AG09309 (cell line): ENCODE results near the gene NECAP2.
"Not testable (repeated sequence)": the region's sequence is repeated elsewhere in the genome, so short reads cannot be mapped to it uniquely, and the experiment has no call there.

ENCODE experiments used
- DNase-seq: peaks from one replicate; pipeline ENCODE4 v3.0.0-alpha.2; 2010; ENCODE audit warnings: low read depth
- H3K4me3 ChIP-seq: 2 replicates; pipeline ENCODE4 v1.5.1; 2011; ENCODE audit warnings: mild to moderate bottlenecking, low read depth, low read length, moderate library complexity; ENCODE audit not compliant: control insufficient read depth
- TF ChIP-seq, protein P1 (sequence below): IDR thresholded peaks from 2 replicates; pipeline ENCODE4 v1.5.1; 2011; ENCODE audit warnings: mild to moderate bottlenecking, low read depth, low read length, inconsistent platforms; ENCODE audit not compliant: insufficient read depth, control insufficient read depth; ENCODE audit errors: missing control alignments

NECAP2 gene

DNA sequence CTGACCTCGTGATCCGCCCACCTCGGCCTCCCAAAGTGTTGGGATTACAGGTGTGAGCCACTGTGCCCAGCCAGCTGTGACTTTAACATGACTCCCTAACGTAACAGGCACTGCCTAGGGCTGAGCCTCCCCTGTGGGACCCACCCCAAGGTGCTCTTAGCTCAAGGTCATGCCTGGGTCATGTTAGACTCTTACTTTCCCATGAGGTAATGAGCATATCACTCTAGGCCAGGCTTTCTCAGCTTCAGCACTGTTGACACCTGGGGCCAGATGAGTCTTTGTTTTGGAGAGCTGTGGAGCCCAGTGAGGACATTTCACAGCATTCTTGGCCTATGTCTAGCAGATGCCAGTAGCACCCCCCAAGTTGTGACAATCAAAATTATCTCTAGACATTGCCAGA lies 4.5 kb downstream of the NECAP2 start:
- TF ChIP-seq, protein P1, sequence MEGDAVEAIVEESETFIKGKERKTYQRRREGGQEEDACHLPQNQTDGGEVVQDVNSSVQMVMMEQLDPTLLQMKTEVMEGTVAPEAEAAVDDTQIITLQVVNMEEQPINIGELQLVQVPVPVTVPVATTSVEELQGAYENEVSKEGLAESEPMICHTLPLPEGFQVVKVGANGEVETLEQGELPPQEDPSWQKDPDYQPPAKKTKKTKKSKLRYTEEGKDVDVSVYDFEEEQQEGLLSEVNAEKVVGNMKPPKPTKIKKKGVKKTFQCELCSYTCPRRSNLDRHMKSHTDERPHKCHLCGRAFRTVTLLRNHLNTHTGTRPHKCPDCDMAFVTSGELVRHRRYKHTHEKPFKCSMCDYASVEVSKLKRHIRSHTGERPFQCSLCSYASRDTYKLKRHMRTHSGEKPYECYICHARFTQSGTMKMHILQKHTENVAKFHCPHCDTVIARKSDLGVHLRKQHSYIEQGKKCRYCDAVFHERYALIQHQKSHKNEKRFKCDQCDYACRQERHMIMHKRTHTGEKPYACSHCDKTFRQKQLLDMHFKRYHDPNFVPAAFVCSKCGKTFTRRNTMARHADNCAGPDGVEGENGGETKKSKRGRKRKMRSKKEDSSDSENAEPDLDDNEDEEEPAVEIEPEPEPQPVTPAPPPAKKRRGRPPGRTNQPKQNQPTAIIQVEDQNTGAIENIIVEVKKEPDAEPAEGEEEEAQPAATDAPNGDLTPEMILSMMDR: no peak
- no peak for DNase-seq
- no peak overlapping the region for H3K4me3 ChIP-seq

DNA sequence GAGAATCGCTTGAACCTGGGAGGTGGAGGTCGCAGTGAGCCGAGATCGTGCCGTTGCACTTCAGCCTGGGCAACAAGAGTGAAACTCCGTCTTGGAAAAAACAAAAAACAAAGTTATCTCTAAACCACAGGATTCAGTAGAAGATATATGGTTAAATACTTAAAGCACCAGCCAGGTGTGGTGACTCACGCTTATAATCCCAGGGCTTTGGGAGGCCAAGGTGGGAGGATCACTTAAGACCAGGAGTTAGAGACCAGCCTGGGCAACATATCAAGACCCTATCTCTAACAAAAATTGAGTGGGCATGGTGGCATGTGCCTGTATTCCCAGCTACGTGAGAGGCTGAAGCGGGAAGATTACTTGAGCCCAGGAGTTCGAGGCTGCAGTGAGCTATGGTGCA lies 5.6 kb downstream of the NECAP2 start:
- TF ChIP-seq, protein P1: no peak
- no peak overlapping the region for H3K4me3 ChIP-seq
- DNase-seq: no peak

DNA sequence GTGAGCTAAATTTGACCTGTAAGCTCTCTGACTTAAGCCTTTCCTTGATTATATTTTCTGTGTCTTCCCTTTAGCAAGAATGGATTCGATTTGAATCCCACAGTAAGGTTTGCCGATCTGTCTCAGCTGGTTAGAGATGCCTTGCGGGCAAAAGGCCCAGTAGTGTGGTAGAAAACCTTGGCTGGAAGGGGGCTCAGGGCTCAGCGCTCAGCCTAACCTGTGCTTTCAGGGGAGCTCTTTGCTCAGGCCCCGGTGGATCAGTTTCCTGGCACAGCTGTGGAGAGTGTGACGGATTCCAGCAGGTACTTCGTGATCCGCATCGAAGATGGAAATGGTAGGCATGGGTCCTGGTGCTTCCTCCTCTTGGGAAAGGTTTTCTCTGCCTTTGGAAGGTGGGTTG lies 7.1 kb downstream of the NECAP2 start:
- TF ChIP-seq, protein P1: no peak
- no peak for DNase-seq
- no peak overlapping the region for H3K4me3 ChIP-seq

DNA sequence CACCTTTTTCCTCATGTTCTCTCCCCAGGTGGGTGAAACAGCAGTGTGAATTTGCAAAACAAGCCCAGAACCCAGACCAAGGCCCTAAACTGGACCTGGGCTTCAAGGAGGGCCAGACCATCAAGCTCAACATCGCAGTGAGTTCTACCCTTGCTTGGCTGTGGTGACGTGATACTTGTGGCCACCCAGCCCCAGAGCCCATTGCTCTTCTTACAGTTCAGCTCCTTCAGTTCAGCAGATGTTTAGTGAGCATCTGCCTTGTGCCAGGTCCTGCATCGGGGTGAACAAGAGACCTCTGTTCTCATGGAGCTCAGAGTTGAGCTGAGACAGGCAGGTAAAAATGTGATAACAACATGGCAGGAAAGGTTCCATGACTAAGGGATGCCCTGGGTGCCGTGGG lies 8.5 kb downstream of the NECAP2 start:
- DNase-seq: no peak

DNA sequence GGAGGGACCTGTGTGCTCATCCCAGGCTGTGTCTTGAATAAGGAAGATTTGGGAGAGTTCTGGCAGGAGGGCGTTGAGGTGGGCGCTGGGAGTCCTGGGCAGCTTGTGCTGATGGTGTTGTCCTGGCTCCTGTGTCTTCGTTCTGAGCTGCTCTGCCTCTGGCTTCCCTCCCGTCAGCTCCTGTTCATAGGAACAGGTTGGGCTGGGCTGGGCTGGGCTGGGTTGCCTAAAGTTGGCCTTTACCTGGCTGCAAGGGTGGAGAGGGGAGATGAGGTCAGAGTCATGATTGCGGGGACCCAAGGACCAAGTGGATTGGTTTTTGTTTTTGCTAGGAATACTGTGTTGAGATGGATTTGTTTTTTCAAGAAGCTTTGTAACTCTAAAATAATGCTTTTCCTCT lies 9.1 kb downstream of the NECAP2 start:
- H3K4me3 ChIP-seq: no peak overlapping the region
- DNase-seq: no peak
- TF ChIP-seq, protein P1: no peak

More for the DNA sequence above, 8.5 kb downstream of the NECAP2 start:
- H3K4me3 ChIP-seq: no peak overlapping the region
- TF ChIP-seq, protein P1: no peak

DNA sequence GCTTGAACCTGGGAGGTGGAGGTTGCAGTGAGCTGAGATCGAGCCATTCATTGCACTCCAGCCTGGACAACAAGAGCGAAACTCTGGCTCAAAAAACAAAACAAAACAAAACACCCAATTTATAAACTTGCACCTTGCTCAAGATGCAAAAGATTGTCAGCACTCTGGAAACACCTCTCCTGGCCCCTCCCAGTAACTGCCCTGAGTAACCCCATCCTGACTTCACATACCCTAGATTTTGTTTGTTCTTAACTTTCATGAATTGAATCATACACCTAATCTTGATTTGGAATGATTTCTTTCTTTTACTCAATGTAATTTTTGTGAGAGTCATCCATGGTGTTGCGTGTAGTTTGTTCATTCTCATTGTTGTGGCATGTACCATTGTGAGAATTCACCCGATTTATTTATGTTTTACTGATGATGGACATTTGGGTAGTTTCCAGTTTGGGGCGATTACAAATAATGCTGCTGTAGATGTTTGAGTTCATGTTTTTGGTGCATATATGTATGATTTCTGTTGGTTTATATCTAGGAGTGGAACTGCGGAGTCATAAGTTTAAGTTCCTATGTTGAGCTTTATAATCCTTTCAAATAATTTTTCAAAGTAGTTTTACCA lies 10.4 kb downstream of the NECAP2 start:
- H3K4me3 ChIP-seq: no peak overlapping the region
- DNase-seq: no peak
- TF ChIP-seq, protein P1: no peak

- TF ChIP-seq, protein P1: no peak
- no peak overlapping the region for H3K4me3 ChIP-seq
- no peak for DNase-seq
Measured at GRCh38 chr1:16451841-16452528, 11.5 kb downstream of the NECAP2 start.

GRCh38 chr1:16454909-16455308 lies 14.4 kb downstream of the NECAP2 start:
- not testable (repeated sequence) for H3K4me3 ChIP-seq, DNase-seq

DNA sequence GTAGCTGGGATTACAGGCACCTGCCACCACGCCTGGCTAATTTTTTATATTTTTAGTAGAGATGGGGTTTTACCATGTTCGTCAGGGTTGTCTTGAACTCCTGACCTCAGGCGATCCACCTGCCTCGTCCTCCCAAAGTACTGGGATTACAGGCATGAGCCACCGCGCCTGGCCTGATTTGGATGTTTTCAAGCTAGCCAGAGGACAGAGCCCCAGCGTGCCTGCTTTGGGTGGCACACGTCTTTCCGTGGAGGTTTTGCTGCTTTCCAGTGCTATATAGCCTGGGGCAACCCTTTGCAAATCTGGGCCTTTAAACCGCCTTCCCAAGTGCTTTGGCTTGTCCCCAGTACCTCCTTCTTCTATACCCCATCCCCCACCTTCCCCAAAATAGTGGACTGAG lies 15.6 kb downstream of the NECAP2 start:
- not testable (repeated sequence) for H3K4me3 ChIP-seq, DNase-seq
